K562 (cell line): ENCODE measurements around the gene ENG. TPM values are rescaled to one million over a fixed set of nuclear protein-coding genes. Genes with fewer than 3 reads are reported as not detected.

Source experiments
- ATF1 ChIP-seq, 2 experiments: fragments of 450-650 bp in 1 of 2; IDR thresholded peaks; 2 replicates each; pipeline ENCODE4 v1.6.1; 2016; ENCODE audit warnings: missing compliant biosample characterization in 1 of 2, missing genetic modification characterization in 1 of 2
- CREB3L1 ChIP-seq: fragments of 450-650 bp; IDR thresholded peaks from 2 replicates; pipeline ENCODE4 v1.6.1; 2014; ENCODE audit warnings: low read depth, mild to moderate bottlenecking, moderate library complexity, borderline replicate concordance
- ETV1 ChIP-seq: fragments of 450-650 bp; conservative IDR thresholded peaks from 2 replicates; pipeline ENCODE4 v1.6.1; 2016; ENCODE audit warnings: missing genetic modification characterization, control low read depth, low read depth, missing compliant biosample characterization
- HDAC1 ChIP-seq, 2 experiments: fragments of 450-650 bp; IDR thresholded peaks; 2 replicates each; pipeline ENCODE4 v1.6.1; 2016 to 2017; ENCODE audit warnings: inconsistent platforms in 1 of 2, mild to moderate bottlenecking in 1 of 2, moderate library complexity in 1 of 2
- IRF1 ChIP-seq: sonication (generic); formaldehyde crosslinking; IDR thresholded peaks from 2 replicates; pipeline ENCODE4 v1.8.0; 2022; ENCODE audit warnings: missing genetic modification reagents, mild to moderate bottlenecking, borderline replicate concordance
- KAT8 ChIP-seq: fragments of 450-650 bp; IDR thresholded peaks from 2 replicates; pipeline ENCODE4 v1.6.1; 2016; ENCODE audit warnings: low read depth, mild to moderate bottlenecking
- RCOR1 ChIP-seq, 2 experiments: IDR thresholded peaks; 2 replicates each; pipeline ENCODE4 v1.6.1; 2012; ENCODE audit warnings: low read depth in 2 of 2, low read length in 2 of 2, borderline replicate concordance in 1 of 2, improper control_type of control experiment in 1 of 2
- VEZF1 ChIP-seq: fragments of 200-800 bp; sonication (Bioruptor generic); IDR thresholded peaks from 2 replicates; pipeline ENCODE4 v1.6.1; 2017; ENCODE audit warnings: missing genetic modification characterization, missing compliant biosample characterization
- ZC3H4 ChIP-seq: sonication (generic); formaldehyde crosslinking; IDR thresholded peaks from 2 replicates; pipeline ENCODE4 v1.9.0; 2021; ENCODE audit warnings: missing genetic modification reagents, borderline replicate concordance
- polyA plus RNA-seq, 8 experiments: library from polyadenylated mRNA; depleted of rRNA in 4 of 8; stranded (reverse) in 5 of 8; unstranded in 3 of 8; fragments of >200 nt; fragmentation: Nextera tagmentation in 2 of 8; fragmentation: Illumina TruSeq in 1 of 8; extraction: Ambion mirVana in 2 of 8; extraction: Trizol in 1 of 8; gene quantifications; 2 replicates each; pipeline versions ENCODE4 v1.2.1 to v1.2.3, GENCODE V29; 2011 to 2014; ENCODE audit warnings: inconsistent platforms in 1 of 8, missing spikeins in 1 of 8
- total RNA-seq, 7 experiments: library from RNA; depleted of rRNA in 6 of 7; stranded (reverse); fragments of >200 nt in 6 of 7; fragmentation: Illumina TruSeq in 2 of 7; extraction: Trizol in 2 of 7; gene quantifications; 2 replicates each; pipeline versions ENCODE4 v1.2.1 to v1.2.3, GENCODE V29; 2011 to 2021; ENCODE audit warnings: low replicate concordance in 1 of 7
- TF ChIP-seq, protein P1 (sequence below), 2 experiments: fragments of 450-650 bp; formaldehyde crosslinking in 1 of 2; IDR thresholded peaks; 2 replicates each; pipeline versions ENCODE4 v1.4.0 to v1.6.1; 2014 to 2020; ENCODE audit warnings: mild to moderate bottlenecking in 2 of 2, borderline replicate concordance in 1 of 2, low read depth in 1 of 2
- TF ChIP-seq, protein P2 (sequence below), 2 experiments: fragments of 450-650 bp; conservative IDR thresholded peaks; 2 replicates each; pipeline ENCODE4 v1.6.1; 2017; ENCODE audit warnings: mild to moderate bottlenecking in 2 of 2, moderate library complexity in 2 of 2

ENG gene
- total and polyA plus RNA-seq, 9 of the 15 experiments (the other 6 are each of a cell fraction or from before 2014, with no cell fraction given) = 0.04 to 0.40 (median 0.14) TPM; not detected in 1

- TF ChIP-seq, protein P1, sequence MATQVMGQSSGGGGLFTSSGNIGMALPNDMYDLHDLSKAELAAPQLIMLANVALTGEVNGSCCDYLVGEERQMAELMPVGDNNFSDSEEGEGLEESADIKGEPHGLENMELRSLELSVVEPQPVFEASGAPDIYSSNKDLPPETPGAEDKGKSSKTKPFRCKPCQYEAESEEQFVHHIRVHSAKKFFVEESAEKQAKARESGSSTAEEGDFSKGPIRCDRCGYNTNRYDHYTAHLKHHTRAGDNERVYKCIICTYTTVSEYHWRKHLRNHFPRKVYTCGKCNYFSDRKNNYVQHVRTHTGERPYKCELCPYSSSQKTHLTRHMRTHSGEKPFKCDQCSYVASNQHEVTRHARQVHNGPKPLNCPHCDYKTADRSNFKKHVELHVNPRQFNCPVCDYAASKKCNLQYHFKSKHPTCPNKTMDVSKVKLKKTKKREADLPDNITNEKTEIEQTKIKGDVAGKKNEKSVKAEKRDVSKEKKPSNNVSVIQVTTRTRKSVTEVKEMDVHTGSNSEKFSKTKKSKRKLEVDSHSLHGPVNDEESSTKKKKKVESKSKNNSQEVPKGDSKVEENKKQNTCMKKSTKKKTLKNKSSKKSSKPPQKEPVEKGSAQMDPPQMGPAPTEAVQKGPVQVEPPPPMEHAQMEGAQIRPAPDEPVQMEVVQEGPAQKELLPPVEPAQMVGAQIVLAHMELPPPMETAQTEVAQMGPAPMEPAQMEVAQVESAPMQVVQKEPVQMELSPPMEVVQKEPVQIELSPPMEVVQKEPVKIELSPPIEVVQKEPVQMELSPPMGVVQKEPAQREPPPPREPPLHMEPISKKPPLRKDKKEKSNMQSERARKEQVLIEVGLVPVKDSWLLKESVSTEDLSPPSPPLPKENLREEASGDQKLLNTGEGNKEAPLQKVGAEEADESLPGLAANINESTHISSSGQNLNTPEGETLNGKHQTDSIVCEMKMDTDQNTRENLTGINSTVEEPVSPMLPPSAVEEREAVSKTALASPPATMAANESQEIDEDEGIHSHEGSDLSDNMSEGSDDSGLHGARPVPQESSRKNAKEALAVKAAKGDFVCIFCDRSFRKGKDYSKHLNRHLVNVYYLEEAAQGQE (IDR thresholded peaks at IDR 0.05; ENCODE audit: borderline replicate concordance) = no peak
- TF ChIP-seq, protein P1 (CRISPR knock-in tag; IDR thresholded peaks at IDR 0.05; ENCODE audit: low read depth) = 0 out of 2 replicates have a peak, but pooled peaks have one; percentile 40
- TF ChIP-seq CREB3L1 = 0 out of 2 replicates have a peak, but pooled peaks have one; percentile 19
- TF ChIP-seq ATF1 (CRISPR knock-in tag; IDR thresholded peaks at IDR 0.05) = no peak
- peak; percentile 20 for TF ChIP-seq ATF1 (tag; IDR thresholded peaks at IDR 0.05)
- TF ChIP-seq ETV1 (tag) = 0 out of 2 replicates have a peak, but pooled peaks have one; percentile 26
- TF ChIP-seq VEZF1 (CRISPR knock-in tag) = no peak
- no peak for TF ChIP-seq KAT8
- no peak for TF ChIP-seq IRF1
- TF ChIP-seq HDAC1 (IDR thresholded peaks at IDR 0.05) = peak in 1 of 2 experiments; percentile 81; a peak in 2 of 4 replicates
- no peak for TF ChIP-seq ZC3H4 (CRISPR knock-in tag)
- TF ChIP-seq, protein P2, sequence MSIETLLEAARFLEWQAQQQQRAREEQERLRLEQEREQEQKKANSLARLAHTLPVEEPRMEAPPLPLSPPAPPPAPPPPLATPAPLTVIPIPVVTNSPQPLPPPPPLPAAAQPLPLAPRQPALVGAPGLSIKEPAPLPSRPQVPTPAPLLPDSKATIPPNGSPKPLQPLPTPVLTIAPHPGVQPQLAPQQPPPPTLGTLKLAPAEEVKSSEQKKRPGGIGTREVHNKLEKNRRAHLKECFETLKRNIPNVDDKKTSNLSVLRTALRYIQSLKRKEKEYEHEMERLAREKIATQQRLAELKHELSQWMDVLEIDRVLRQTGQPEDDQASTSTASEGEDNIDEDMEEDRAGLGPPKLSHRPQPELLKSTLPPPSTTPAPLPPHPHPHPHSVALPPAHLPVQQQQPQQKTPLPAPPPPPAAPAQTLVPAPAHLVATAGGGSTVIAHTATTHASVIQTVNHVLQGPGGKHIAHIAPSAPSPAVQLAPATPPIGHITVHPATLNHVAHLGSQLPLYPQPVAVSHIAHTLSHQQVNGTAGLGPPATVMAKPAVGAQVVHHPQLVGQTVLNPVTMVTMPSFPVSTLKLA (conservative IDR thresholded peaks at IDR 0.05) = peak; percentile 52 to 55; a peak in 2 of 4 replicates
- TF ChIP-seq RCOR1 (IDR thresholded peaks at IDR 0.05; ENCODE audit: borderline replicate concordance in 1 of 2, low read depth in 2 of 2, low read length in 2 of 2) = peak in 1 of 2 experiments; percentile 59; a peak in 1 of 4 replicates
These were observed 44.1 kb upstream of the ENG start (continued) for GRCh38 chr9:127898433-127899127.
